Panc1 (cell line): Measurements from ENCODE around the gene ZNF584. TPM values are rescaled to one million over a fixed set of nuclear protein-coding genes. Genes with fewer than 3 reads are reported as not detected.

Source experiments
- ATAC-seq: fragments of 200-7000 bp; cut with Tn5 transposase; 2 replicates; pipeline ENCODE4 v1.9.1; 2020; ENCODE audit warnings: mild to moderate bottlenecking, moderate library complexity
- BruUV-seq: library from RNA; stranded (reverse); fragments of 400-500 nt; replicated peaks from 2 replicates; lab custom pipeline; 2021; lab: Mats Ljungman, UMichigan
- CTCF ChIA-PET: fragments of 300-600 bp; sonication (Branson Sonifier 250); formaldehyde crosslinking; loops from one replicate; lab custom pipeline; 2022; ENCODE audit warnings: antibody characterized with exemption; lab: Charles Lee
- POLR2A ChIA-PET: fragments of 300-600 bp; sonication (Branson Sonifier 250); formaldehyde crosslinking; loops from one replicate; lab custom pipeline; 2022; ENCODE audit warnings: antibody characterized with exemption; lab: Charles Lee
- DNase-seq: peaks from one replicate; pipeline ENCODE4 v3.0.0-alpha.2; 2010; ENCODE audit warnings: low read depth, low spot score
- H3K27ac ChIP-seq: 2 replicates; pipeline ENCODE4 v1.5.1; 2011; ENCODE audit warnings: mild to moderate bottlenecking, low read length, inconsistent platforms
- H3K27me3 ChIP-seq: fragments of 200-500 bp; sonication (Bioruptor generic); 2 replicates; pipeline ENCODE4 v1.6.0; 2014; ENCODE audit warnings: low read length, inconsistent platforms; ENCODE audit not compliant: control insufficient read depth, insufficient read depth
- H3K36me3 ChIP-seq: fragments of 200-500 bp; sonication (Bioruptor generic); 2 replicates; pipeline ENCODE4 v1.5.1; 2014; ENCODE audit warnings: inconsistent platforms, mild to moderate bottlenecking, low read length, moderate library complexity; ENCODE audit not compliant: control insufficient read depth, insufficient read depth
- H3K4me1 ChIP-seq: 2 replicates; pipeline ENCODE4 v1.5.1; 2011; ENCODE audit warnings: inconsistent platforms, mild to moderate bottlenecking, low read length, moderate library complexity; ENCODE audit not compliant: control insufficient read depth, insufficient read depth
- H3K4me3 ChIP-seq, 2 experiments: 2 replicates each; pipeline ENCODE4 v1.5.1; 2011 to 2012; ENCODE audit warnings: low read depth in 2 of 2, low read length in 2 of 2, mild to moderate bottlenecking in 2 of 2, inconsistent platforms in 1 of 2, moderate library complexity in 1 of 2
- H3K9me3 ChIP-seq: fragments of 200-500 bp; sonication (Bioruptor generic); 2 replicates; pipeline ENCODE4 v1.5.1; 2014; ENCODE audit warnings: low read depth, mild to moderate bottlenecking, inconsistent platforms, low read length, moderate library complexity; ENCODE audit not compliant: control insufficient read depth, insufficient read depth
- CTCF ChIP-seq: fragments of 450-650 bp; IDR thresholded peaks from 2 replicates; pipeline ENCODE4 v1.5.1; 2017; ENCODE audit warnings: mild to moderate bottlenecking
- POLR2AphosphoS5 ChIP-seq: IDR thresholded peaks from 2 replicates; pipeline ENCODE4 v1.6.1; 2012; ENCODE audit warnings: mild to moderate bottlenecking, low read depth, low read length, moderate library complexity
- SIN3A ChIP-seq: IDR thresholded peaks from 2 replicates; pipeline ENCODE4 v1.6.1; 2012; ENCODE audit warnings: low read depth, mild to moderate bottlenecking, low read length, moderate library complexity, borderline replicate concordance; ENCODE audit not compliant: insufficient read depth
- TCF7L2 ChIP-seq: IDR thresholded peaks from 2 replicates; pipeline ENCODE4 v1.6.1; 2011; ENCODE audit warnings: mild to moderate bottlenecking, low read depth, low read length, inconsistent platforms
- in situ Hi-C: cut with HindIII; loops from 2 replicates; pipeline ENCODE4 v1.10.0; 2016; ENCODE audit warnings: low sequenced_read_pairs, low pct_unique_long_range_greater_than_20kb
- intact Hi-C: fragments of 100-400 bp; cut with micrococcal nuclease; formaldehyde crosslinking; loops from one replicate; pipeline ENCODE4 v1.10.0; 2022; ENCODE audit not compliant: unreplicated experiment
- total RNA-seq: library from RNA; stranded (reverse); gene quantifications from one replicate; pipeline ENCODE4 v1.2.1, GENCODE V29; 2021; ENCODE audit not compliant: unreplicated experiment
- TF ChIP-seq, protein P1 (sequence below), 2 experiments: IDR thresholded peaks; 2 replicates each; pipeline ENCODE4 v1.6.1; 2011 to 2012; ENCODE audit warnings: low read depth in 2 of 2, control low read depth in 1 of 2, low read length in 1 of 2, mild to moderate bottlenecking in 1 of 2, moderate library complexity in 1 of 2; ENCODE audit not compliant: insufficient read depth in 1 of 2

ZNF584 gene
- total RNA-seq, 1 experiment from 2014 or later = 29.0 TPM

GRCh38 chr19:58409010-58409790, 751 bp downstream of the ZNF584 start:
- ChIA-PET CTCF (no interaction called here), POLR2A (interaction anchor here (0.5 to 1.2 kb wide), 2 partner anchors 66 to 135 kb away, joined by 4 read pairs; partner anchors contain the start of gene ZNF446)
- TSS peak; percentile 41 for BruUV-seq
- intact Hi-C loops (no loop called here), in situ Hi-C loops (no loop called here)
- DNase-seq (no peak), ATAC-seq (peak; percentile 67)
- Histone ChIP-seq H3K27me3 (no peaks in the 10 kb centered on the region), H3K9me3 (no peaks in the 10 kb centered on the region), H3K27ac (peak overlapping the region; percentile 91), H3K36me3 (no peaks in the 10 kb centered on the region; the same call in 1 of the 2 replicates), H3K4me1 (peaks cover 15% of the 10 kb centered on the region), H3K4me3 (peak overlapping the region; percentile 86 to 97)
- no peak for TF ChIP-seq SIN3A
- TF ChIP-seq POLR2AphosphoS5 = no peak
- TF ChIP-seq, protein P1, sequence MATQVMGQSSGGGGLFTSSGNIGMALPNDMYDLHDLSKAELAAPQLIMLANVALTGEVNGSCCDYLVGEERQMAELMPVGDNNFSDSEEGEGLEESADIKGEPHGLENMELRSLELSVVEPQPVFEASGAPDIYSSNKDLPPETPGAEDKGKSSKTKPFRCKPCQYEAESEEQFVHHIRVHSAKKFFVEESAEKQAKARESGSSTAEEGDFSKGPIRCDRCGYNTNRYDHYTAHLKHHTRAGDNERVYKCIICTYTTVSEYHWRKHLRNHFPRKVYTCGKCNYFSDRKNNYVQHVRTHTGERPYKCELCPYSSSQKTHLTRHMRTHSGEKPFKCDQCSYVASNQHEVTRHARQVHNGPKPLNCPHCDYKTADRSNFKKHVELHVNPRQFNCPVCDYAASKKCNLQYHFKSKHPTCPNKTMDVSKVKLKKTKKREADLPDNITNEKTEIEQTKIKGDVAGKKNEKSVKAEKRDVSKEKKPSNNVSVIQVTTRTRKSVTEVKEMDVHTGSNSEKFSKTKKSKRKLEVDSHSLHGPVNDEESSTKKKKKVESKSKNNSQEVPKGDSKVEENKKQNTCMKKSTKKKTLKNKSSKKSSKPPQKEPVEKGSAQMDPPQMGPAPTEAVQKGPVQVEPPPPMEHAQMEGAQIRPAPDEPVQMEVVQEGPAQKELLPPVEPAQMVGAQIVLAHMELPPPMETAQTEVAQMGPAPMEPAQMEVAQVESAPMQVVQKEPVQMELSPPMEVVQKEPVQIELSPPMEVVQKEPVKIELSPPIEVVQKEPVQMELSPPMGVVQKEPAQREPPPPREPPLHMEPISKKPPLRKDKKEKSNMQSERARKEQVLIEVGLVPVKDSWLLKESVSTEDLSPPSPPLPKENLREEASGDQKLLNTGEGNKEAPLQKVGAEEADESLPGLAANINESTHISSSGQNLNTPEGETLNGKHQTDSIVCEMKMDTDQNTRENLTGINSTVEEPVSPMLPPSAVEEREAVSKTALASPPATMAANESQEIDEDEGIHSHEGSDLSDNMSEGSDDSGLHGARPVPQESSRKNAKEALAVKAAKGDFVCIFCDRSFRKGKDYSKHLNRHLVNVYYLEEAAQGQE (IDR thresholded peaks at IDR 0.05; ENCODE audit: insufficient read depth in 1 of 2, low read depth in 2 of 2, low read length in 1 of 2) = no peak
- no peak for TF ChIP-seq TCF7L2
- no peak for TF ChIP-seq CTCF

DNA sequence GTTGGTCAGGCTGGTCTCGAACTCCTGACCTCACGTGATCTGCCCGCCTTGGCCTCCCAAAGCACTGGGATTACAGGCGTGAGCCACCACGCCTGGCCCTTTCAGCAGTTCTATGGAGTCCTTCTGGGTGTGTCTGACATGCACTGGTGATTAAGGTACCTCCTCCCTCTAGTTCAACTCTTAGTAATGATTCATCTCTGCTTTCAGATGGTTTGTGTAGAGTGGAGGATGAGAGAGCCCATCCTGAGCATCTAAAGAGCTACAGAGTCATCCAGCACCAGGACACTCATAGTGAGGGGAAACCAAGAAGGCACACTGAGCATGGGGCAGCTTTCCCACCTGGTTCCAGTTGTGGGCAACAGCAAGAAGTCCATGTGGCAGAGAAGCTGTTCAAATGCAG, 8.2 kb downstream of the ZNF584 start:
- POLR2A ChIA-PET = interaction anchor here (0.5 kb wide), 1 partner anchor 46 kb away, joined by 6 read pairs; no protein-coding TSS in a partner anchor
- ATAC-seq (no peak), DNase-seq (no peak)
- H3K36me3 ChIP-seq = peaks cover 8% of the 10 kb centered on the region; the same call in 1 of the 2 replicates
- intact Hi-C loops = no loop called here
- in situ Hi-C loops = no loop called here
- no peak overlapping the region for H3K4me3 ChIP-seq
- H3K27me3 ChIP-seq = no peaks in the 10 kb centered on the region
- CTCF ChIA-PET = no interaction called here
- peaks cover 4% of the 10 kb centered on the region; the same call in 1 of the 2 replicates for H3K9me3 ChIP-seq
- TF ChIP-seq SIN3A (no peak), POLR2AphosphoS5 (no peak), TCF7L2 (no peak), CTCF (no peak)
- TF ChIP-seq, protein P1 (IDR thresholded peaks at IDR 0.05; ENCODE audit: insufficient read depth in 1 of 2, low read depth in 2 of 2, low read length in 1 of 2) = no peak
- H3K27ac ChIP-seq = no peak overlapping the region
- H3K4me1 ChIP-seq = no peaks in the 10 kb centered on the region
- BruUV-seq = no TSS peak
